GM06990 (cell line): ENCODE results near the gene FAHD2A.
"Not testable (repeated sequence)": the region's sequence is repeated elsewhere in the genome, so short reads cannot be mapped to it uniquely, and the experiment has no call there.

Experiments
- DNase-seq: peaks from one replicate; pipeline ENCODE4 v3.0.0-alpha.2; 2011; ENCODE audit not compliant: insufficient read length; ENCODE audit errors: extremely low read depth
- H3K27me3 ChIP-seq: replicated peaks from 2 replicates; pipeline ENCODE4 v1.6.0; 2011; ENCODE audit warnings: low read length; ENCODE audit not compliant: control insufficient read depth, insufficient read depth
- H3K36me3 ChIP-seq: 2 replicates; pipeline ENCODE4 v1.5.1; 2011; ENCODE audit warnings: low read length; ENCODE audit not compliant: control insufficient read depth, insufficient read depth
- H3K4me3 ChIP-seq: replicated peaks from 2 replicates; pipeline ENCODE4 v1.5.1; 2011; ENCODE audit warnings: low read depth, mild to moderate bottlenecking, control low read depth, low read length
- CTCF ChIP-seq: IDR thresholded peaks from 2 replicates; pipeline ENCODE4 v1.5.1; 2011; ENCODE audit warnings: low read length, control low read depth, mild to moderate bottlenecking, inconsistent platforms; ENCODE audit not compliant: insufficient read depth, poor library complexity, severe bottlenecking

The FAHD2A gene

DNA sequence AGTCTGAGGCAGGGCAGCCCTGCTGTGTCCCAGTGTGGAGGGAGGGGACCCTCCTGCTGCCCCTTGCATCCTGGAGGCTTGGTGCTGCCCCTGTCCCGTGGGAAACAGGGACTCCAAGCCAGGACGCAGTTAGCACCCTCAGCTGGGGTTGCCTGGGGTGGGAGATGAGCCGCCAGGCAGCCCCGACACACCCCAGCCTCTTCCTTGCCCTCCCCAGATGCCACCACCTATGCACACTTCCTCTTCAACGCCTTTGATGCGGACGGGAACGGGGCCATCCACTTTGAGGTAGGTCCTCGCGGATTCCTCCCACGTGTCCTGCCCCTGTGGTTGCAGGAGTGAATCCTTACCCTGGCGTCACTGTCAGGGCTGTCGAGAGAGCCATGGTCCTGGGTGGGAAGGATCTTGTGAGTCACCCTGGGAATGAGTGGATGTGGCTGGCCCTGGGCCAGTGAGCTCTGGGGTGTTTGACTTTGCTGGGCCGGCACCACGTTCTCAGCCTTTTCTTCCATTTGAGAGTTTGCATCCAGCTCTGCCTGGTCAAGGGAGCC is 27.5 kb upstream of the FAHD2A start:
- no peak overlapping the region for H3K4me3 ChIP-seq
- H3K27me3 ChIP-seq = no peaks in the 10 kb centered on the region; the same call in 1 of the 2 replicates
- H3K36me3 ChIP-seq = no peaks in the 10 kb centered on the region
- no peak for TF ChIP-seq CTCF
- no peak for DNase-seq

- Histone ChIP-seq H3K36me3 (no peaks in the 10 kb centered on the region), H3K27me3 (no peaks in the 10 kb centered on the region; the same call in 1 of the 2 replicates), H3K4me3 (no peak overlapping the region)
- no peak for TF ChIP-seq CTCF
- DNase-seq = no peak
Measured at GRCh38 chr2:95375532-95376150, 26.9 kb upstream of the FAHD2A start.

DNA sequence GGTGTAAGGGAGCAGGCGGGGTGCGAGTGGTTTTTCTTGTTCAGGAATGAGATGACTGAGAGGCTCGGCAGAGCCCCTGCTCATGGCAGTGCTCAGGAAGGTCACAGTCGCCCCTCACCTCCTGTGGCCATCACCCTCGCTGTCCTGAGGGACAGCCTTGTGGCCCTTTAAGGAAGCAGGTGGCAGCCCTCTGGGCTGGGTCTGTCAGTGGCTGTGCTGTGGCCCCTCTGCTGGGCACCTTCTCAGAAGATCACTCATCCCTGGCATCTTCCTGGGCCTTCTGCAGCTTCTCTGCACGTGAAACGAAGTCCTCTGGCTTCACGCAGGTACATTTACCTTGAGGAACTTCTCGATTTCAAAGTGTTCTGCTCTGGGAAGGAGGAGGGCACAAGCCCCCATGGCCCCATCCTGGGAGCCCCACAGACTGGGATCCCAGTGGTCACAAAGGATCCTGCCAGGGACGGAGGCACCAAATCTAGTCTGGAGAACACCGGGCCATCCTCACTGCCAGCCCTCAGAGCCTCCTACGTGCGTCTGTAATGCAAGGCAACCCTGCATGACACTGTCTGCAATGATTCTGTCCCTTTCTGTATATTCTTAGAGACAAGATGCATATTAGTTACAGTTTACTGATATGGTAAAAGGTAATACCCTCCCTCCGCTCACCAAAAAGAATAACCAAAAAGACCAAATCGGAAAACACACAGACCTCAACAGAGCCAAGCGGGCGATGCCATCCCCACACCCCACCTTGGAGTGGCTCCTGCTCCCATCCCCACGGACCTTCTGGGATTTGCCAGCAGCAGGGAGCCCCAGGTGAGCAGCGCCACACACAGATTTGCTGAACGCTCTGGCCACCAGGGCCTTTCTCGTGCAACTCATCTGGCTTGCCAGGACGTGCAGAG is 25.9 kb upstream of the FAHD2A start:
- H3K4me3 ChIP-seq = no peak overlapping the region
- no peak for TF ChIP-seq CTCF
- no peak for DNase-seq
- H3K27me3 ChIP-seq = no peaks in the 10 kb centered on the region; the same call in 1 of the 2 replicates
- H3K36me3 ChIP-seq = no peaks in the 10 kb centered on the region

- Histone ChIP-seq H3K27me3 (no peaks in the 10 kb centered on the region; the same call in 1 of the 2 replicates), H3K36me3 (no peaks in the 10 kb centered on the region), H3K4me3 (no peak overlapping the region)
- no peak for TF ChIP-seq CTCF
- DNase-seq = no peak
Measured at GRCh38 chr2:95377216-95378123, 25.0 kb upstream of the FAHD2A start.

DNA sequence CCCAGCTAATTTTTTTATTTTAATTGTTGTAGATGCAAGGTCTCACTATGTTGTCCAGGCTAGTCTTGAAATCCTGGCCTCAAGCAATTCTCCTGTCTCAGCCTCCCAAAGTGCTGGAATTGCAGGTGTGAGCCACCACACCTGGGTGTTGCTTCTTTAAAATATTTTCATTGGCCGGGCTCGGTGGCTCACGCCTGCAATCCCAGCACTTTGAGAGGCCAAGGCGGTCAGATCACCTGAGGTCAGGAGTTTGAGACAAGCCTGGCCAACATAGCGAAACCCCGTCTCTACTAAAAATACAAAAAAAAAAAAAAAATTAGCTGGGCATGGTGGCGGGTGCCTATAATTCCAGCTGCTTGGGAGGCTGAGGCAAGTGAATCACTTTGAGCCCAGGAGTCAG is 24.2 kb upstream of the FAHD2A start:
- not testable (repeated sequence) for H3K4me3 ChIP-seq, H3K36me3 ChIP-seq, H3K27me3 ChIP-seq, DNase-seq
